SH-SY5Y (cell line): ENCODE results near the gene BLVRB.

Experiments used
- GATA2 ChIP-seq: IDR thresholded peaks from 2 replicates; pipeline ENCODE4 v1.6.1; 2011; ENCODE audit warnings: mild to moderate bottlenecking, low read depth, low read length
- GATA3 ChIP-seq: IDR thresholded peaks from 2 replicates; pipeline ENCODE4 v1.6.1; 2011; ENCODE audit warnings: low read depth, mild to moderate bottlenecking, low read length, moderate library complexity

GRCh38 chr19:40418040-40418439 is 47.5 kb downstream of the BLVRB start:
- TF ChIP-seq GATA2: no peak
- no peak for TF ChIP-seq GATA3
